Measurements from ENCODE around the gene TTLL13.
"Not testable (repeated sequence)": the region's sequence is repeated elsewhere in the genome, so short reads cannot be mapped to it uniquely, and the experiment has no call there.

The TTLL13 gene

GRCh38 chr15:90239371-90239770, 10.0 kb upstream of the TTLL13 start:
- no peak for DNase-seq (ENCODE audit: low read depth)

DNA sequence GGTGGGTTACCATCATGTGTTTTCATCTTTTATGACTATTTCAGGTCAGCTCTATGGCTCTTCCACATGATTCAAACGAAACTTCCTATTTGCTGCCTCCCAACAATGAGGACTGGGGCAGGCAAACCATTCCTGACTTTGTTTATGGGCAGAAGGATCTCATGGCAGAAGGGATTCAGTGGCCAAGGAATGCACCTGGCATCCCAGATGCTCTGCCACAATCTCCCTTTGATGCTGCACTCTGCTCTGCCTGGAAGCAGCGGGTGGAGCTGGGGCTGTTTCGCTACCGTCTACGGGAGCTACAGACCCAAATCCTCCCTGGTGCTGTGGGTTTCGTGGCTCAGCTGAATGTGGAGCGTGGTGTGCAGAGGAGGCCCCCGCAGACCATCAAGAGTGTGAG, 8.5 kb upstream of the TTLL13 start:
- no peak for DNase-seq (ENCODE audit: low read depth)

GRCh38 chr15:90241343-90242192, 7.8 kb upstream of the TTLL13 start:
- DNase-seq (ENCODE audit: low read depth): no peak

DNA sequence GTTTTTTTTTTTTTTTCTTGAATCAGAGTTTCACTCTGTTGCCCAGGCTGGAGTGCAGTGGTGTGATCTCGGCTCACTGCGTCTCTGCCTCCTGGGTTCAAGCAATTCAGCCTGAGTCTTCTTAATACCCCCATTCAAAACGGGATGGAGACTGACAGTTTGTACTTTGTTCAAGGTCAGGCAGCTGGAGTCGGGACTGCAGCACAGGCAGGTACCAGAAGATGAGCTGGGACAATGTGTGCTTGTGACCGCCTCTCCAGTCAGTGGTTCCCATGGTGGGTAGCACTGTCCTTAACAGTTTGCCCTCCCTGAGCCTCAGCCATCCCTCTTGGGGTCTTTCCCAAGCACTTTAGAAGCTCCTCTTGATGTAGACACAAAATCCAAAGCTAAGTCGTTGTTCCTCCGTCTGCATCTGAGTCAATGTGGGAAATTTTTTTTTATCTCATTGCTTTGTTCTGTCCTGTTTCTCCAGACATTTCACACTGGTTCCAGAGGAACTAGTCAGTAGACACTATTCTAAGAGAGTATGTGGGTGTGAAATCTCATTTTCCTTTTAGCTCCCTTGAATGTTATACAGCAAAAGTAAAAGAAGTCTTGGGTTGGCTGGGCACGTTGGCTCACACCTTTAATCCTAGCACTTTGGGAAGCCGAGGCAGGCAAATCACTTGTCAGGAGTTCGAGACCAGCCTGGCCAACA, 5.3 kb upstream of the TTLL13 start:
- DNase-seq (ENCODE audit: low read depth): no peak

DNA sequence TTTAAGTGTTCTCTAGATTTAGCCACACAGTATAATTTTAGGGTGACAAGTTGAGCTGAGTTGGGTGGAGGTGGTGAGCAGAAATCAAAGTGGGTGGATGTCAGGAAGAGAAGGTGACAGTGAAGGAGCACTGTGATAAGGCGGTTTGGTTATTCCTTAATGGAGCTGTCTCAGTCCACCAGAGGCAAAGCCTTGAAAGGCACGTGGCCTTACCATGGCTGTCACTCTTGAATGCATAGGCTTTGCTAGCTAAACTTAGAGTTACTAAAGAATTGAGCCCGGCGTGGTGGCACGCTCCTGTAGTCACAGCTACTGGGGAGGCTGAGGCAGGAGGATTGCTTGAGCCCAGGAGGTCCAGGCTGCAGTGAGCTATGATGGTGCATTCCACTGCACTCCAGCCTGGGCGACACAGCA, 560 bp upstream of the TTLL13 start:
- no peak for DNase-seq (ENCODE audit: low read depth)

DNA sequence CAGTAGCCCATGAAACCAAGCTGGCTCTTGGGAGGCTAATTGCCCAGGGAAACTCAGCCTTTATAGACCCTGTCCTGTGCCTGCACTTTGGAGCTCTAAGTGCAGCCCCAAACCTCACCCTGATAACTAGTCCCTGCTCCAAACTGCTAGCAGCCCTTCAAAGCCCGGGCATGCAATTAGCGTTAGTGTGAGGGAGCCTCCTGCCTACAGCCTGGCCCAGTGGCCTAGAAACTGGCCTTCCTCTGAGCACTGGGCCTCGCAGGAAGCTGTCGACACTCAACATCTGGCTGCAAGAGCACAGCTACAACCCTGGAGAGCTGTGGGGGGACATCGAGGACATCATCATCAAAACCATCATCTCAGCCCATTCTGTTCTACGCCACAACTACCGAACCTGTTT, 8.4 kb downstream of the TTLL13 start:
- no peak for DNase-seq (ENCODE audit: low read depth)

DNA sequence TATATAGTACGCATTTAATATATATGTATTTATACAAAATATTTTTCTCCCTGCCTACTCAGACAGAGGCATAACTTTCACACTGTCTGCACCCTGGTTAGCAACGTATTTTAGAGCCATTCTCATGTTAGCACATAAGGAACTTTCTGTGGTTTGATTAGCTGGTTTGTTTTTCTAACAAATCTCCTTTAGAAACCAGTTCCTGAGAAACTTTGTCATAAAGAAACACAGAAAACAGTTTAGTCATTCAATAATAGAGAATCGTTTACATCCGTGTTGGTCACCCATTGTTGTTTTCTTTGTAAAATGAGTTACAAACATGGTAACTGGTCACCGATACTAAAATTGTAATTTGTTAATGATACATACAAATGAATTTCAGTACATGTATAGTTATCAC, 10.2 kb downstream of the TTLL13 start:
- no peak for DNase-seq (ENCODE audit: low read depth)

GRCh38 chr15:90260731-90261130, 11.4 kb downstream of the TTLL13 start:
- not testable (repeated sequence) for DNase-seq (ENCODE audit: low read depth)

GRCh38 chr15:90261811-90262210, 12.5 kb downstream of the TTLL13 start:
- peak; percentile 80 for DNase-seq (ENCODE audit: low read depth)

DNA sequence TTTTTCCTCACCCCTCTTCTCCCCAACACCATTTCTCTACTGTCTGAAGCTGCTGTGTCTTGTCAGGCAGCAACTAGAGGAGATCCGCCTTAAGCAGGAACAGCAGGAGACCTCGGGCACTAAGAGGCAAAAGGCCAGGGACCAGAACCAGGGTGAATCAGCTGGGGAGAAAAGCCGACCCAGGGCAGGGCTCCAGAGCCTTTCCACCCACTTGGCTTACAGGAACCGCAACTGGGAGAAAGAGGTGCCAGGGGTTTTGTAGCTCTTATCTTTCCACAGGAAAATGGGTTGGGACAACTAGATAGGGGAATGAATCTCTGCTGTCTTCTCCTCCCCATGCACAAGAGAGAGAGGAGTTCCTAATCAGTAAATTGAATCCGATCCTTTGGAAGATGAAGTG, 13.1 kb downstream of the TTLL13 start:
- no peak for DNase-seq (ENCODE audit: low read depth)

DNA sequence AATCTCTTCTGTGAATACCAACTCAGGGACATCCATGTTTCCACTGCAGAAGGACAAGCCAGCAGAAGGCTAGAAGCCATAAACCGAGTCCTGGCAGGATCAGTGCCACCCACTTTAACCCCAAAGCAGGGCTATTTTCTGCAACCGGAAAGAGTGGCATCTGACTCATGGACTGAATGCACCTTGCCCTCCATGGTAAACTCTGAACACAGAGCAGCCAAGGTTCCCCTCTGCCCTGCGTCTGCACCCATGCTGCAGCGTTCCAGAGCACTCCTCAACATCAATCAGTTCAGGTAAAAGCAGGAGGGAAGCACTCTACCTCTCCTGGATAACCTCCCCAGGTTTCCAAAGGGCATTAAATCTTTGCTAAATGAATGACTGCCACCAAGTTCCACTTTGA, 15.3 kb downstream of the TTLL13 start:
- DNase-seq (ENCODE audit: low read depth): peak; percentile 32

GRCh38 chr15:90265271-90266060, 16.1 kb downstream of the TTLL13 start, which contains the start of gene NGRN:
Gene NGRN (plus strand): TSS chr15:90265672. CDS start chr15:90265713, 41 bp downstream.
- peak; percentile 90 for DNase-seq (ENCODE audit: low read depth)

- peak; percentile 66 for DNase-seq (ENCODE audit: low read depth)
These were observed 16.7 kb downstream of the TTLL13 start for GRCh38 chr15:90266061-90266431.

GRCh38 chr15:90266485-90266884, 17.1 kb downstream of the TTLL13 start:
- DNase-seq (ENCODE audit: low read depth): peak; percentile 45

- DNase-seq (ENCODE audit: low read depth): no peak
These were observed 19.1 kb downstream of the TTLL13 start for GRCh38 chr15:90268415-90268814.

GRCh38 chr15:90270502-90271150, 21.3 kb downstream of the TTLL13 start:
- DNase-seq (ENCODE audit: low read depth): no peak

- DNase-seq (ENCODE audit: low read depth): no peak
These were observed 22.3 kb downstream of the TTLL13 start for GRCh38 chr15:90271459-90272166.

DNA sequence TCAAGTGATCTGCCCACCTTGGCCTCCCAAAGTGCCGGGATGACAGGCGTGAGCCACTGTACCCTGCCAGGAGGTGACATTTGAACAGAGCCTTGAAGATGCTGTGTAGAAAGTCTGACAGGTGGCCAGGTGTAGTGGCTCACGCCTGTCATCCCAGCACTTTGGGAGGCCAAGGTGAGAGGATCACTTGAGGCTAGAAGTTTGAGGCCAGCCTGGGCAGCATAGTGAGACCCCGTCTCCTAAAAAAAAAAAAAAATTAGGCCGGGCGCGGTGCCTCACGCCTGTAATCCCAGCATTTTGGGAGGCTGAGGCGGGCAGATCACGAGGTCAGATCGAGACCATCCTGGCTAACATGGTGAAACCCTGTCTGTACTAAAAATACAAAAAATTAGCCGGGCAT, 29.1 kb downstream of the TTLL13 start:
- DNase-seq (ENCODE audit: low read depth): not testable (repeated sequence)

GRCh38 chr15:90280743-90281142, 31.4 kb downstream of the TTLL13 start:
- not testable (repeated sequence) for DNase-seq (ENCODE audit: low read depth)

DNA sequence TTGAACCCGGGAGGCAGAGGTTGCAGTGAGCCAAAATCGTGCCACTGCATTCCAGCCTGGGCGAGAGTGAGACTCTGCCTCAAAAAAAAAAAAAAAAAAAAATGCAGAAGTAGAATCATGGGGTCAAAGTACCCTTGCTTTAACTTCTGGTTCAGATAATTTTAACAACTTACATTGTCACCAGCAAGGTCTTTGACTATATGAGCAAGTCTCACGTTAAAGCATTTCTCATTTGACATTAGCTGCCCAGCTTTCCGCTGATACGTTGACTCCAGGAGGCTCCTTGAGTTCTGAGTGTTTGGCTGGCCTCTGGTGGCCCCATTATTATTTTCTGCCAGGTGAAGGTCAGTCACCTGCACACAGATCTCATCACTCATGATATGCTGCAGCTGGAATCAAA, 32.3 kb downstream of the TTLL13 start:
- DNase-seq (ENCODE audit: low read depth): not testable (repeated sequence)

- peak; percentile 58 for DNase-seq (ENCODE audit: low read depth)
These were observed 37.3 kb downstream of the TTLL13 start for GRCh38 chr15:90286678-90287077.

Measured in ELR (cell line).